Measurements from ENCODE around the gene B4GALT2.

B4GALT2 gene

GRCh38 chr1:43992232-43992995, 13.4 kb downstream of the B4GALT2 start:
- no peak overlapping the region for H2BK120ac ChIP-seq (ENCODE audit: low read depth, low read length)

DNA sequence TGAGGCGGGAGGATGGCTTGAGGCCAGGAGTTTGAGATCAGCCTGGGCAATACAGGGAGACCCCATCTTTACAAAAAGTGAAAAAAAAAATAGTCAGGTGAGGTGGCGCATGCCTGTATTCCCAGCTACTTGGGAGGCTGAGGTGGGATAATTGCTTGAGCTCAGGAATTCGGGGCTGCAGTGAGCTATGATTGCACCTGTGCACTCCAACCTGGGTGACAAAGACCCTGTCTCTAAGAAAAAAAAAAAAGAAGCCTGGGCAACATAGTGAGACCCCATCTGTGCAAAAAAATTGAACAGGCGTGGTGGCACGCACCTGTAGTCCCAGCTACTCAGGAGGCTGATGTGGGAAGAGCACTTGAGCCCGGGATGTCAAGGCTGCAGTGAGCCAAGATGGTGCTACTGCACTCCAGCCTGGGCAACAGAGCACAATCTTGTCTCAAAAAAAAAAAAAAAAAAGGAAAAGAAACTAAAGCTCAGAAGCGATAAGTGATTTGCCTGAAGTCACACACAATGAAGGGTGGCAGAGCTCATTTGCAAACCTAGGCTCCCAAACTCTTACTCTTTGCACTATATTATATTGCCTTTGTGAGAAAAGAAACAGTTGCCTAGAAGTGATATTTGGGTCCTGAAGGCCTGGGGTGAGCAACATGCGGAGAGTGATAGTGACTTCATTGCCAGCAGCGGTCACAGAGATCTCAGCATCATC, 14.3 kb downstream of the B4GALT2 start:
- Histone ChIP-seq H3K36me3 (ENCODE audit: control insufficient read depth, insufficient read depth, low read length) (no peaks in the 10 kb centered on the region), H2AK5ac (ENCODE audit: low read length) (no peak overlapping the region), H3K56ac (ENCODE audit: low read length) (no peak overlapping the region), H3K23ac (ENCODE audit: low read length) (no peak overlapping the region), H3K18ac (ENCODE audit: low read length) (no peak overlapping the region), H2BK5ac (ENCODE audit: low read length) (no peak overlapping the region), H4K5ac (ENCODE audit: low read length) (no peak overlapping the region), H4K8ac (ENCODE audit: low read depth, low read length) (no peak overlapping the region), H3K79me1 (ENCODE audit: low read length) (no peaks in the 10 kb centered on the region), H3K4me2 (ENCODE audit: low read length) (no peak overlapping the region), H3K4me3 (ENCODE audit: low read length) (no peak overlapping the region), H3K4me1 (ENCODE audit: control insufficient read depth, low read depth, low read length) (no peaks in the 10 kb centered on the region), H2BK15ac (replicated peaks; ENCODE audit: low read depth) (no peak overlapping the region), H2BK120ac (ENCODE audit: low read depth, low read length) (no peak overlapping the region), H3K27ac (ENCODE audit: low read depth, low read length) (no peak overlapping the region), H3K79me2 (ENCODE audit: control insufficient read depth, insufficient read depth, low read length) (no peaks in the 10 kb centered on the region), H3K4ac (ENCODE audit: low read depth, low read length) (no peak overlapping the region), H3K9ac (ENCODE audit: low read length) (no peak overlapping the region), H3K27me3 (ENCODE audit: insufficient read depth, low read length, poor library complexity) (no peaks in the 10 kb centered on the region)
- no CpG with 5 or more reads among the region's 9 CpGs for WGBS (ENCODE audit: extremely low coverage, insufficient coverage, low lambda C conversion rate)
- no peak for DNase-seq

More at GRCh38 chr1:43992232-43992995, 13.4 kb downstream of the B4GALT2 start:
- no peak overlapping the region for H3K18ac ChIP-seq (ENCODE audit: low read length)
- no peak overlapping the region for H4K8ac ChIP-seq (ENCODE audit: low read depth, low read length)
- H2BK15ac ChIP-seq (replicated peaks; ENCODE audit: low read depth): no peak overlapping the region
- no peaks in the 10 kb centered on the region for H3K79me1 ChIP-seq (ENCODE audit: low read length)
- DNase-seq: no peak
- peak overlapping the region; percentile 25 for H3K27ac ChIP-seq (ENCODE audit: low read depth, low read length)
- peak overlapping the region; percentile 89 for H3K4me2 ChIP-seq (ENCODE audit: low read length)
- peak overlapping the region; percentile 92 for H3K9ac ChIP-seq (ENCODE audit: low read length)
- H3K4ac ChIP-seq (ENCODE audit: low read depth, low read length): no peak overlapping the region
- no peak overlapping the region for H3K23ac ChIP-seq (ENCODE audit: low read length)
- H2AK5ac ChIP-seq (ENCODE audit: low read length): peak overlapping the region; percentile 65
- WGBS (ENCODE audit: extremely low coverage, insufficient coverage, low lambda C conversion rate): no CpG with 5 or more reads among the region's 11 CpGs
- no peak overlapping the region for H2BK5ac ChIP-seq (ENCODE audit: low read length)
- H3K56ac ChIP-seq (ENCODE audit: low read length): peak overlapping the region; percentile 98
- no peaks in the 10 kb centered on the region for H3K27me3 ChIP-seq (ENCODE audit: insufficient read depth, low read length, poor library complexity)
- peak overlapping the region; percentile 70 for H3K4me3 ChIP-seq (ENCODE audit: low read length)
- H3K36me3 ChIP-seq (ENCODE audit: control insufficient read depth, insufficient read depth, low read length): no peaks in the 10 kb centered on the region
- no peaks in the 10 kb centered on the region for H3K4me1 ChIP-seq (ENCODE audit: control insufficient read depth, low read depth, low read length)
- H4K5ac ChIP-seq (ENCODE audit: low read length): no peak overlapping the region
- no peaks in the 10 kb centered on the region for H3K79me2 ChIP-seq (ENCODE audit: control insufficient read depth, insufficient read depth, low read length)

DNA sequence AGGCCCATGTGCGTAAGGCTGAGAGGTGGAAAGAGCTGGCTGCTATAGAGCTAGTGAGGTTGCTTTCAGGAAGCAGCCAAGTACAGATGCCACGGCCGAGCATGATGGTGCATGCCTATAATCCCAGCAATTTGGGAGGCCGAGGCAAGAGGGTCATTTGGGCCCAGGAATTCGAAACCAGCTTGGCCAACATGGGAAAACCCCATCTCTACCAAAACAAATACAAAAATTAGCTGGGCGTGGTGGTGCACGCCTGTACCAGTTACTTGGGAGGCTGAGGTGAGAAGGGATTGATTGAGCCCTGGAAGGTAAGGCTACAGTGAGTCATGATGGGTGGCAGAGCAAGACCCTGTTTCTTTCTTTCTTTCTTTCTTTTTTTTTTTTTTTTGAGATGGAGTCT, 15.1 kb downstream of the B4GALT2 start:
- no CpG with 5 or more reads among the region's 7 CpGs for whole genome bisulfite sequencing (ENCODE audit: extremely low coverage, insufficient coverage, low lambda C conversion rate)
- Histone ChIP-seq H3K4ac (ENCODE audit: low read depth, low read length) (no peak overlapping the region), H3K18ac (ENCODE audit: low read length) (no peak overlapping the region), H3K27me3 (ENCODE audit: insufficient read depth, low read length, poor library complexity) (no peaks in the 10 kb centered on the region), H3K4me2 (ENCODE audit: low read length) (no peak overlapping the region), H4K5ac (ENCODE audit: low read length) (no peak overlapping the region), H3K9ac (ENCODE audit: low read length) (no peak overlapping the region), H2BK15ac (replicated peaks; ENCODE audit: low read depth) (no peak overlapping the region), H2BK5ac (ENCODE audit: low read length) (no peak overlapping the region), H3K4me1 (ENCODE audit: control insufficient read depth, low read depth, low read length) (no peaks in the 10 kb centered on the region), H4K8ac (ENCODE audit: low read depth, low read length) (no peak overlapping the region), H3K79me2 (ENCODE audit: control insufficient read depth, insufficient read depth, low read length) (no peaks in the 10 kb centered on the region), H3K79me1 (ENCODE audit: low read length) (no peaks in the 10 kb centered on the region), H2BK120ac (ENCODE audit: low read depth, low read length) (no peak overlapping the region), H3K36me3 (ENCODE audit: control insufficient read depth, insufficient read depth, low read length) (no peaks in the 10 kb centered on the region), H3K4me3 (ENCODE audit: low read length) (no peak overlapping the region), H3K23ac (ENCODE audit: low read length) (no peak overlapping the region), H3K27ac (ENCODE audit: low read depth, low read length) (no peak overlapping the region), H2AK5ac (ENCODE audit: low read length) (no peak overlapping the region), H3K56ac (ENCODE audit: low read length) (no peak overlapping the region)
- no peak for DNase-seq

DNA sequence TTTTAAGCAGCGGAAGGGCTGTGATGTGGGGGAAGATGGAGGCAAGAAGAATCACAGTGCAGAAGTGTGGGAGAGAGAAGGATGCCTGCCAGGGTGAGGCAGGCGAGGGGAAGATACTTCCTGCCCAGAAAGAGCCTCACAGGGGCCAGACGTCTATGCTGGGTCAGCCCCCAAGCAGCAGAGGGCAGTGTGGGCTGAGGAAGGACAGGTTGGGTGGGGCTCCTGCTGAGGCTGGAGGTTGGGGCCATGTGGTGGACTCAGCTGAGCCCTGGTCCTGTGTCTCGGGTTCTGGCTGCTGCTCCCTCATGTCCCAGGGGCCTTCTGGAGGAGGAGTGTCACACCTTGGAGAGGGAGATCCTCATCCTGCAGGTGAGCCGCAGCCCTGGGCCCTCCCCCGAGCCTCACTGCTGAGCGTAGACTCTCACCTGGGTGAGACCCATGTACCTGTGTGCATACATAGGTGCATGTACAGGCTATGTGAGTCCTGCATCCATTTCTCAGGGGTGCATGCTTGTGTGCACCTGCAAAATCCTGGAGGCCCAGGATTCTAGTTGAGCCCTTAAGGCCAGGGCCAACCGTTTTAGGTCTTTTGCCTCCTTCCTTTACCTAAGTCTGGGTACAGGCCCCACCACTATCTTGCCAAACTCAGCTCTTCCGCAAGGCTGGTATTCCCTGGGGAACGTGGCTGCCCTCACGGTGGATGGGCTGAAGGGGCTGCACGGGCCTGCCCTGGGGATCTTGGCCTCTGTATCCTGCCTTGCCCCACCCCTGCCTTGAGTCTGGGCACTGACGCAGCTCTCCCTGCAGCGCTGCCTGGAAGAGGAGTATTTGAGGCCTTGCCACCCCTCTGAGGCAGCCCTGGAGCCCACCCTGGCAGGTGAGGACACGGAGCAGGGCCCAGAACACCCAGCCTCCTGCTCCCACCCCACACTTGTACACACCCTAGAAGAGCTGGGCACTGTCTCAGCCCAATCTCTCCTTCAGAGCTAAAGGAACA, 16.1 kb downstream of the B4GALT2 start:
- Histone ChIP-seq H3K79me2 (ENCODE audit: control insufficient read depth, insufficient read depth, low read length) (no peaks in the 10 kb centered on the region), H3K18ac (ENCODE audit: low read length) (no peak overlapping the region), H2BK15ac (replicated peaks; ENCODE audit: low read depth) (no peak overlapping the region), H3K4me3 (ENCODE audit: low read length) (no peak overlapping the region), H2BK120ac (ENCODE audit: low read depth, low read length) (no peak overlapping the region), H3K4me2 (ENCODE audit: low read length) (no peak overlapping the region), H3K79me1 (ENCODE audit: low read length) (no peaks in the 10 kb centered on the region), H3K4me1 (ENCODE audit: control insufficient read depth, low read depth, low read length) (no peaks in the 10 kb centered on the region), H2AK5ac (ENCODE audit: low read length) (no peak overlapping the region), H3K56ac (ENCODE audit: low read length) (peak overlapping the region; percentile 31), H4K5ac (ENCODE audit: low read length) (no peak overlapping the region), H3K23ac (ENCODE audit: low read length) (peak overlapping the region; percentile 19), H3K36me3 (ENCODE audit: control insufficient read depth, insufficient read depth, low read length) (no peaks in the 10 kb centered on the region), H3K27ac (ENCODE audit: low read depth, low read length) (no peak overlapping the region), H4K8ac (ENCODE audit: low read depth, low read length) (no peak overlapping the region), H3K9ac (ENCODE audit: low read length) (no peak overlapping the region), H3K27me3 (ENCODE audit: insufficient read depth, low read length, poor library complexity) (no peaks in the 10 kb centered on the region), H3K4ac (ENCODE audit: low read depth, low read length) (no peak overlapping the region), H2BK5ac (ENCODE audit: low read length) (no peak overlapping the region)
- peak; percentile 86 for DNase-seq
- no CpG with 5 or more reads among the region's 15 CpGs for WGBS (ENCODE audit: extremely low coverage, insufficient coverage, low lambda C conversion rate)

GRCh38 chr1:43995984-43996732, 17.1 kb downstream of the B4GALT2 start:
- H3K4ac ChIP-seq (ENCODE audit: low read depth, low read length): no peak overlapping the region
- no peak overlapping the region for H2BK15ac ChIP-seq (replicated peaks; ENCODE audit: low read depth)
- no peak overlapping the region for H3K27ac ChIP-seq (ENCODE audit: low read depth, low read length)
- no peak overlapping the region for H3K18ac ChIP-seq (ENCODE audit: low read length)
- no peak overlapping the region for H2AK5ac ChIP-seq (ENCODE audit: low read length)
- H3K36me3 ChIP-seq (ENCODE audit: control insufficient read depth, insufficient read depth, low read length): no peaks in the 10 kb centered on the region
- no peak overlapping the region for H3K23ac ChIP-seq (ENCODE audit: low read length)
- no peak overlapping the region for H4K5ac ChIP-seq (ENCODE audit: low read length)
- no peak for DNase-seq
- no peak overlapping the region for H4K8ac ChIP-seq (ENCODE audit: low read depth, low read length)
- H3K79me2 ChIP-seq (ENCODE audit: control insufficient read depth, insufficient read depth, low read length): no peaks in the 10 kb centered on the region
- no peak overlapping the region for H2BK5ac ChIP-seq (ENCODE audit: low read length)
- no peak overlapping the region for H3K4me3 ChIP-seq (ENCODE audit: low read length)
- no peak overlapping the region for H3K56ac ChIP-seq (ENCODE audit: low read length)
- WGBS (ENCODE audit: extremely low coverage, insufficient coverage, low lambda C conversion rate): no CpG with 5 or more reads among the region's 21 CpGs
- no peak overlapping the region for H3K9ac ChIP-seq (ENCODE audit: low read length)
- H3K4me2 ChIP-seq (ENCODE audit: low read length): no peak overlapping the region
- no peaks in the 10 kb centered on the region for H3K4me1 ChIP-seq (ENCODE audit: control insufficient read depth, low read depth, low read length)
- no peaks in the 10 kb centered on the region for H3K79me1 ChIP-seq (ENCODE audit: low read length)
- H2BK120ac ChIP-seq (ENCODE audit: low read depth, low read length): no peak overlapping the region
- H3K27me3 ChIP-seq (ENCODE audit: insufficient read depth, low read length, poor library complexity): no peaks in the 10 kb centered on the region
